H1 (cell line): ENCODE results near the gene TM7SF3. TPM values are rescaled to one million over a fixed set of nuclear protein-coding genes. Genes with fewer than 3 reads are reported as not detected.

Experiments
- CTCF ChIA-PET: fragments of 300-600 bp; sonication (Branson Sonifier 250); formaldehyde crosslinking; loops from one replicate; lab custom pipeline; 2021; ENCODE audit not compliant: partially characterized antibody; lab: Charles Lee
- POLR2A ChIA-PET: fragments of 300-600 bp; sonication (Branson Sonifier 250); formaldehyde crosslinking; loops from one replicate; lab custom pipeline; 2021; ENCODE audit warnings: inconsistent platforms; ENCODE audit not compliant: partially characterized antibody; lab: Charles Lee
- DNase-seq, 2 experiments: peaks; one replicate each; pipeline versions ENCODE4 v3.0.0 to v3.0.0-alpha.2; 2010 to 2022; ENCODE audit warnings: low spot score in 2 of 2, low read depth in 1 of 2, mixed read lengths in 1 of 2
- FAIRE-seq: peaks from 2 replicates; lab custom pipeline; 2011; peaks lifted over from hg19 to GRCh38; lab: Jason Lieb, UNC
- H2AFZ ChIP-seq: 2 replicates; pipeline ENCODE4 v1.8.1; 2012; ENCODE audit warnings: low read length, inconsistent platforms
- H2AK5ac ChIP-seq: 2 replicates; pipeline ENCODE4 v1.6.1; 2013; ENCODE audit warnings: low read depth, low read length
- H2BK120ac ChIP-seq: replicated peaks from 2 replicates; pipeline ENCODE3; 2013; ENCODE audit warnings: low read depth, low read length, inconsistent platforms
- H2BK12ac ChIP-seq: 2 replicates; pipeline ENCODE4 v1.6.1; 2013; ENCODE audit warnings: low read depth, low read length
- H2BK15ac ChIP-seq: 2 replicates; pipeline ENCODE4 v1.6.1; 2013; ENCODE audit warnings: low read length
- H2BK20ac ChIP-seq: 2 replicates; pipeline ENCODE4 v1.6.1; 2013; ENCODE audit warnings: low read length
- H2BK5ac ChIP-seq: 2 replicates; pipeline ENCODE4 v1.6.1; 2013; ENCODE audit warnings: low read depth, low read length
- H3K14ac ChIP-seq: 2 replicates; pipeline ENCODE4 v1.6.1; 2013; ENCODE audit warnings: inconsistent platforms; ENCODE audit not compliant: insufficient read length
- H3K18ac ChIP-seq: 2 replicates; pipeline ENCODE4 v1.6.1; 2013; ENCODE audit warnings: low read length; ENCODE audit errors: extremely low read depth
- H3K23ac ChIP-seq: 2 replicates; pipeline ENCODE4 v1.6.1; 2013; ENCODE audit warnings: inconsistent platforms; ENCODE audit not compliant: insufficient read length
- H3K23me2 ChIP-seq: 2 replicates; pipeline ENCODE4 v1.6.1; 2013; ENCODE audit warnings: low read depth, low read length
- H3K27ac ChIP-seq: 2 replicates; pipeline ENCODE4 v1.6.1; 2011; ENCODE audit warnings: low read depth, low read length, inconsistent platforms
- H3K27me3 ChIP-seq, 4 experiments: replicated peaks in 1 of 4; 1 replicate in 1 of 4; 2 replicates in 3 of 4; pipeline versions ENCODE4 v1.6.1 to v1.8.1; 2011 to 2013; ENCODE audit warnings: low read length in 3 of 4, mild to moderate bottlenecking in 3 of 4, inconsistent platforms in 2 of 4, mixed read lengths in 2 of 4, moderate library complexity in 1 of 4; ENCODE audit not compliant: control insufficient read depth in 3 of 4, insufficient read depth in 3 of 4; ENCODE audit errors: extremely low read depth in 1 of 4
- H3K36me3 ChIP-seq, 4 experiments: 2 replicates each; pipeline versions ENCODE4 v1.6.1 to v1.8.1; 2011 to 2013; ENCODE audit warnings: mild to moderate bottlenecking in 4 of 4, low read length in 3 of 4, moderate library complexity in 2 of 4, control low read depth in 1 of 4, inconsistent platforms in 1 of 4; ENCODE audit not compliant: insufficient read depth in 4 of 4, control insufficient read depth in 2 of 4
- H3K4ac ChIP-seq: replicated peaks from 2 replicates; pipeline ENCODE3; 2013; ENCODE audit warnings: low read length, low read depth, mixed read lengths, inconsistent platforms; ENCODE audit not compliant: insufficient read length
- H3K4me1 ChIP-seq, 4 experiments: replicated peaks in 1 of 4; 1 replicate in 1 of 4; 2 replicates in 3 of 4; pipeline versions ENCODE4 v1.6.1 to v1.8.1; 2011 to 2013; ENCODE audit warnings: low read length in 3 of 4, inconsistent platforms in 2 of 4, mixed read lengths in 1 of 4; ENCODE audit not compliant: insufficient read depth in 4 of 4, control insufficient read depth in 3 of 4
- H3K4me2 ChIP-seq, 2 experiments: 2 replicates each; pipeline versions ENCODE4 v1.6.1 to v1.8.1; 2011 to 2013; ENCODE audit warnings: low read depth in 2 of 2, low read length in 2 of 2, control low read depth in 1 of 2, inconsistent platforms in 1 of 2, mild to moderate bottlenecking in 1 of 2; ENCODE audit not compliant: insufficient read depth in 1 of 2
- H3K4me3 ChIP-seq, 4 experiments: fragments of 200-600, 300-600 bp in 1 of 4; sonication (generic), shearing (Covaris generic), sonication (Bioruptor Twin) in 1 of 4; 2 replicates each; pipeline versions ENCODE4 v1.5.1 to v1.8.1; 2011 to 2016; ENCODE audit warnings: low read length in 4 of 4, low read depth in 3 of 4, control low read depth in 2 of 4, inconsistent platforms in 2 of 4, mild to moderate bottlenecking in 2 of 4, mixed read lengths in 1 of 4, moderate library complexity in 1 of 4; ENCODE audit not compliant: insufficient read depth in 2 of 4; ENCODE audit errors: extremely low read depth in 1 of 4
- H3K56ac ChIP-seq: replicated peaks from 2 replicates; pipeline ENCODE3; 2013; ENCODE audit warnings: low read depth, mild to moderate bottlenecking, mixed read lengths, low read length, inconsistent platforms; ENCODE audit not compliant: insufficient read length
- H3K79me1 ChIP-seq: 2 replicates; pipeline ENCODE4 v1.6.1; 2013; ENCODE audit warnings: low read depth, low read length, control low read depth
- H3K79me2 ChIP-seq, 2 experiments: 2 replicates each; pipeline versions ENCODE4 v1.6.1 to v1.8.1; 2012 to 2013; ENCODE audit warnings: low read length in 2 of 2, mild to moderate bottlenecking in 2 of 2, inconsistent platforms in 1 of 2; ENCODE audit not compliant: insufficient read depth in 2 of 2, control insufficient read depth in 1 of 2
- H3K9ac ChIP-seq, 4 experiments: replicated peaks in 1 of 4; 1 replicate in 1 of 4; 2 replicates in 3 of 4; pipeline versions ENCODE4 v1.6.1 to v1.8.1; 2011 to 2013; ENCODE audit warnings: low read depth in 3 of 4, low read length in 3 of 4, control low read depth in 2 of 4, mild to moderate bottlenecking in 2 of 4, moderate library complexity in 2 of 4, inconsistent platforms in 1 of 4; ENCODE audit errors: extremely low read depth in 1 of 4
- H3K9me3 ChIP-seq, 2 experiments: 2 replicates each; pipeline versions ENCODE4 v1.6.1 to v1.8.1; 2012 to 2013; ENCODE audit warnings: mild to moderate bottlenecking in 2 of 2, moderate library complexity in 2 of 2, control low read depth in 1 of 2, inconsistent platforms in 1 of 2, low read depth in 1 of 2, low read length in 1 of 2, mixed read lengths in 1 of 2; ENCODE audit not compliant: insufficient read depth in 2 of 2
- H4K20me1 ChIP-seq, 2 experiments: replicated peaks in 1 of 2; 2 replicates each; pipeline versions ENCODE3 to v1.8.1; 2011 to 2013; ENCODE audit warnings: inconsistent platforms in 2 of 2, low read length in 2 of 2, mild to moderate bottlenecking in 1 of 2; ENCODE audit not compliant: insufficient read depth in 2 of 2, control insufficient read depth in 1 of 2
- H4K5ac ChIP-seq: 2 replicates; pipeline ENCODE4 v1.6.1; 2013; ENCODE audit warnings: low read length, low read depth, mixed read lengths, inconsistent platforms; ENCODE audit not compliant: insufficient read length
- H4K8ac ChIP-seq: 2 replicates; pipeline ENCODE4 v1.8.0; 2013; ENCODE audit warnings: mild to moderate bottlenecking, moderate library complexity, low read length, inconsistent platforms; ENCODE audit not compliant: insufficient read depth; ENCODE audit errors: extremely low read depth
- H4K91ac ChIP-seq: replicated peaks from 2 replicates; pipeline ENCODE3; 2013; ENCODE audit warnings: low read length, mixed read lengths, inconsistent platforms; ENCODE audit not compliant: insufficient read length
- SAP30 ChIP-seq: fragments of 300-600 bp; sonication (generic); IDR thresholded peaks from 2 replicates; pipeline ENCODE4 v1.7.1; 2012; ENCODE audit warnings: low read length, moderate library complexity, mild to moderate bottlenecking, inconsistent platforms; ENCODE audit not compliant: insufficient read depth, insufficient replicate concordance
- YY1 ChIP-seq: IDR thresholded peaks from 2 replicates; pipeline ENCODE4 v1.6.1; 2011; ENCODE audit warnings: low read depth, mild to moderate bottlenecking, low read length
- WGBS, 2 experiments: shearing (Covaris generic) in 1 of 2; methylation state at CpG; one replicate each; pipeline versions ENCODE4 v1.1.6 to v1.1.7; 2013 to 2015; ENCODE audit warnings: low lambda C conversion rate in 2 of 2, mixed read lengths in 2 of 2, inconsistent platforms in 1 of 2, low coverage in 1 of 2, missing lambda C conversion rate in 1 of 2; ENCODE audit not compliant: insufficient replicate concordance in 2 of 2, insufficient coverage in 1 of 2, insufficient read length in 1 of 2; ENCODE audit errors: extremely low coverage in 1 of 2, missing lambda C conversion rate in 1 of 2; 5-methylcytosine and 5-hydroxymethylcytosine counted together
- polyA plus RNA-seq, 7 experiments: library from polyadenylated mRNA; depleted of rRNA in 3 of 7; stranded (reverse) in 5 of 7; unstranded in 2 of 7; fragments of >200 nt in 5 of 7; fragments of 200-250 nt in 2 of 7; gene quantifications; 1 replicate in 5 of 7; 2 replicates in 1 of 7; 4 replicates in 1 of 7; pipeline versions ENCODE4 v1.2.1 to v1.2.3, GENCODE V29; 2011 to 2013; ENCODE audit warnings: missing spikeins in 2 of 7, mixed read lengths in 2 of 7
- total RNA-seq: library from RNA; stranded (reverse); fragmentation: NEBNext Ultra II Directional; extraction: Animal tissue kit (Norgen Biotek cat#: 25700); gene quantifications from 2 replicates; pipeline ENCODE4 v1.2.1, GENCODE V29; 2021

Gene TM7SF3
- total and polyA plus RNA-seq, 2 of the 8 experiments (the other 6 are each of a cell fraction or from before 2014, with no cell fraction given), result 57.9 to 77.2 TPM

DNA sequence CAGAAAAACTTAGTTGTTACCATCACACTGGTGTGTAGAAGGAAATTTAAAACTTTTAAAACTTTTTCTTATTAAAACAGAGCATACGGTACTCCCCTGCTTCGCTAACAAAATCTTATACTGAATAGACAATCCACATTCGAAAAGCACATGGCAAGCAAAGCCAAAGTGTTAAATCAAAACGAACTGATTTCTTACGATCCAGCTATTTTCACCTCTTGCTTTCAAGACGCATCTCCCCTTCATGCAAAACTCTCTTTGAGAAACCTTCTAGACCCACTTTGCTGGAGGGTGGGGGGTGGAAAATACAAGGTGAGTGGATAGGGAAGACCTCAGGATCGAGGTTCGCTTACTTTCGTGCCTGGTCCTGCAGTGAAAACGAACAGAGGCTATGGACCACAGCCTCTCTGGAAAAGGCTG is 76.7 kb downstream of the TM7SF3 start:
- Histone ChIP-seq H3K79me1 (peaks cover 2% of the 10 kb centered on the region; the same call in 1 of the 2 replicates), H2BK120ac (no peak overlapping the region), H2BK12ac (no peak overlapping the region), H3K27me3 (no peaks in the 10 kb centered on the region), H3K9me3 (no peaks in the 10 kb centered on the region), H4K5ac (peak overlapping the region; percentile 47), H2BK20ac (no peak overlapping the region), H4K20me1 (peaks cover 4% of the 10 kb centered on the region in 2 experiments), H2BK15ac (0 out of 2 replicates have a peak overlapping the region, but pooled peaks have one; percentile 53), H3K27ac (peak overlapping the region; percentile 85), H3K36me3 (peaks cover 0 to 6% (median 2%) of the 10 kb centered on the region in 4 experiments; a peak in 4 of 8 replicates), H3K23me2 (peaks cover 5% of the 10 kb centered on the region), H3K18ac (peak overlapping the region; percentile 36), H4K91ac (no peak overlapping the region), H3K4me1 (peaks cover 0 to 5% (median 3%) of the 10 kb centered on the region in 4 experiments; a peak in 6 of 7 replicates), H3K56ac (peak overlapping the region; percentile 63), H2AFZ (peak overlapping the region; percentile 92), H3K79me2 (peaks cover 5 to 75% of the 10 kb centered on the region in 2 experiments; a peak in 3 of 4 replicates), H3K14ac (no peak overlapping the region), H3K4me2 (peak overlapping the region; percentile 63 to 90), H2AK5ac (no peak overlapping the region), H3K23ac (no peak overlapping the region), H4K8ac (no peak overlapping the region; the same call in 1 of the 2 replicates), H3K4ac (no peak overlapping the region), H3K4me3 (peak overlapping the region; percentile 93 to 97 (median 96)), H3K9ac (peak overlapping the region; percentile 68 to 97 (median 94)), H2BK5ac (peak overlapping the region; percentile 84)
- FAIRE-seq (no peak), DNase-seq (no peak)
- POLR2A ChIA-PET, result interaction anchor here (1.0 kb wide), 1 partner anchor 19 kb away, joined by 3 read pairs; no protein-coding TSS in a partner anchor
- CTCF ChIA-PET, result no interaction called here
- TF ChIP-seq YY1, result no peak
- TF ChIP-seq SAP30, result peak; percentile 84
- 4% methylated on average over 10 of the region's 10 CpGs; no CpG with 5 or more reads in 1 of the 2 experiments for WGBS, 2 experiments
